ENCODE results near the gene EPHA2.

The EPHA2 gene

DNA sequence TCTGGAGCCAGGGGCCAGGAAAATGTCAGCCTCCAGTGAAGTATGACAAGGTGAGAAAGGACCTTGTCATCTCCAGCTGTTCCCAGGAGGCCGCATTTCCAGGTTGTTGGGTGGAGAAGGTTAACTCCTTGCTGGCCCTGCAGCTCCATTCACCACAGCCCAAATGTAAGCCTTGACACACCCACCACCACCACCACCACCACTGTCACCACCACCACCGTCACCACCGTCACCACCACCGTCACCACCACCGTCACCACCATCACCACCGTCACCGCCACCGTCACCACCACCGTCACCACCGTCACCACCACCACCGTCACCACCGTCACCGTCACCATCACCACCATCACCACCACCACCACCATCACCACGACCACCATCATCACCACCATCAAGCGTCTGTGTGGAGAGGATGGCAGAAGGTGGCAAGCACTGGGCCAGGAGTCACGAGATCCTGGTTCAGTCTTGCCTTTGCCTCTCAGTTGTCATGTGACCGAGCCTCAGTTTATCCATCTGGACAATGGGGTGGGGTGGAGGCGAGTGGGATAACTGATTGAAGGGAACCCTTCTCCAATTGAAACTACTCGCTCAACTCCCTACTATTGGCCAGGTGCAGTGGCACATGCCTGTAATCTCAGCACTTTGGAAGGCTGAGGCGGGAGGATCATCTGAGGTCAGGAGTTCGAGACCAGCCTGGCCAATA lies 61.3 kb downstream of the EPHA2 start:
- Histone ChIP-seq H3K36me3 (ENCODE audit: insufficient read depth, low read length) (no peaks in the 10 kb centered on the region), H3K4me1 (ENCODE audit: insufficient read depth, low read length) (no peaks in the 10 kb centered on the region), H3K9ac (ENCODE audit: low read depth, low read length) (no peak overlapping the region), H3K27ac (ENCODE audit: low read depth, low read length) (no peak overlapping the region), H3K4me3 (ENCODE audit: low read length) (no peak overlapping the region), H3K9me3 (ENCODE audit: insufficient read depth, low read depth, low read length) (no peaks in the 10 kb centered on the region), H3K27me3 (ENCODE audit: insufficient read depth, low read length) (no peaks in the 10 kb centered on the region)
- WGBS, result 94% methylated on average over 20 of the region's 21 CpGs

DNA sequence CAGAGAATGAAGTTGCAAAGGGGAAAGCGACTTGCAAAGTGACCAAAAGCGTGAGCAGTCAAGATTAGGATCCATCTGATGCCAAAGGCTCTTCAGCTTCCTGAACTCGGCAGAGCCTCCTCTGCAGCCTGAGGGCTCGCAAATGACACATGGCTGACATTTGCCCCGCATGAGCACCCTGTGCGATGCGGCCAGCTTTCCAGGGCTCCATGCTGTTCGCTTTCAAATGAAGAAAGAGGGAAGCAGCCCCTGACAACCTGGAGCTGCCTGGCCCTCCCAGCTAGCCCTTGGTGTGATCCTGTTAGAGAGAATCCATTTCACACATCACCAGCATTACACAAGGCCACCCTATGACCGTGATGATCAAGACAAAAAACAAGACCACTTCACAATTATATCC lies 62.3 kb downstream of the EPHA2 start:
- Histone ChIP-seq H3K36me3 (ENCODE audit: insufficient read depth, low read length) (no peaks in the 10 kb centered on the region), H3K4me1 (ENCODE audit: insufficient read depth, low read length) (no peaks in the 10 kb centered on the region), H3K27me3 (ENCODE audit: insufficient read depth, low read length) (no peaks in the 10 kb centered on the region), H3K9me3 (ENCODE audit: insufficient read depth, low read depth, low read length) (no peaks in the 10 kb centered on the region), H3K9ac (ENCODE audit: low read depth, low read length) (no peak overlapping the region), H3K27ac (ENCODE audit: low read depth, low read length) (no peak overlapping the region), H3K4me3 (ENCODE audit: low read length) (no peak overlapping the region)
- 59% methylated on average over 9 of the region's 9 CpGs for WGBS

- Histone ChIP-seq H3K9me3 (ENCODE audit: insufficient read depth, low read depth, low read length) (no peaks in the 10 kb centered on the region), H3K9ac (ENCODE audit: low read depth, low read length) (no peak overlapping the region), H3K4me1 (ENCODE audit: insufficient read depth, low read length) (no peaks in the 10 kb centered on the region), H3K4me3 (ENCODE audit: low read length) (no peak overlapping the region), H3K36me3 (ENCODE audit: insufficient read depth, low read length) (no peaks in the 10 kb centered on the region), H3K27ac (ENCODE audit: low read depth, low read length) (no peak overlapping the region), H3K27me3 (ENCODE audit: insufficient read depth, low read length) (no peaks in the 10 kb centered on the region)
- 90% methylated on average over 9 of the region's 9 CpGs for WGBS
Measured at GRCh38 chr1:16092923-16093511, 62.9 kb downstream of the EPHA2 start.

DNA sequence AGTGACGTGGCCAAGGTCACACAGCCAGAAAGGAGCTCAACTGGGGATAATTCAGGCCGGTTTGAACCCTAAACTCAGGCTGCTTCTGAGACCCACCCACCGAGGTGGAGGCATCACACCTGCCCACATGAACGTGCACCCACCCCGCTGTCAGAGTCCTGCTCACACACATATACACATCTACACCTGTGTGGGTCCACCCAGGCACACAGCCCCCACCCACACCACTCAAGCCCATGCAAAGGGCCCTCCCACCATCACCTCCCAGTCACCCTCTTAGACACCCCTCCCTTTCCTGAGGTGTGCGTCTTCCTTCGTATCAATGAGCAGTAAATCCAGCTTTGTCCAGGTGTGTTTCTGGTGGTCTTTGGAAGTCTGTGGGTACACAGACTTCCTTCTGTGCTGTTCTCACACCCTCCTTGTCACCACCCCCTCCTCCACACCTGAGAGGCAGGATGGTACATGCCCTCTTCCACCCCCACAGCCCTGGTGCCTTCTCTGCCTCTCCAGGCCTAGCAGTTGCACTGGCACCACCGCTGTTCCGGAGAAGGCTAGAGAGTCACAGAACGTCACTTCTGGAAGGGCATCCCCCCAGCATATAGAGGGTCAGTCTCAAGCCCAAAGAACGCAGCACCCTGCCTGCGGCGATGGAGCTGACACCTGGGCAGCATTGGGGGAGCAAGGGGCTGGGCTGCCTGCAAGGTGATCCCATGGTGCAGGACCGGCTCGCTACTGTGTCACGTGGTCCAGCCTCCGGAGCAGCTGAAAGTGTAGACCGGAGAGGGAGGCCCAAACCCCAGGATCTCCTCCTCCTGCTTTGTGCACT lies 63.6 kb downstream of the EPHA2 start:
- no peaks in the 10 kb centered on the region for H3K4me1 ChIP-seq (ENCODE audit: insufficient read depth, low read length)
- no peaks in the 10 kb centered on the region for H3K36me3 ChIP-seq (ENCODE audit: insufficient read depth, low read length)
- WGBS, result 93% methylated on average over 18 of the region's 18 CpGs
- no peak overlapping the region for H3K9ac ChIP-seq (ENCODE audit: low read depth, low read length)
- H3K9me3 ChIP-seq (ENCODE audit: insufficient read depth, low read depth, low read length), result no peaks in the 10 kb centered on the region
- no peak overlapping the region for H3K27ac ChIP-seq (ENCODE audit: low read depth, low read length)
- H3K4me3 ChIP-seq (ENCODE audit: low read length), result no peak overlapping the region
- H3K27me3 ChIP-seq (ENCODE audit: insufficient read depth, low read length), result no peaks in the 10 kb centered on the region

GRCh38 chr1:16091296-16091695 lies 64.6 kb downstream of the EPHA2 start:
- Histone ChIP-seq H3K4me1 (ENCODE audit: insufficient read depth, low read length) (no peaks in the 10 kb centered on the region), H3K9ac (ENCODE audit: low read depth, low read length) (no peak overlapping the region), H3K27me3 (ENCODE audit: insufficient read depth, low read length) (no peaks in the 10 kb centered on the region), H3K27ac (ENCODE audit: low read depth, low read length) (no peak overlapping the region), H3K36me3 (ENCODE audit: insufficient read depth, low read length) (no peaks in the 10 kb centered on the region), H3K4me3 (ENCODE audit: low read length) (no peak overlapping the region), H3K9me3 (ENCODE audit: insufficient read depth, low read depth, low read length) (no peaks in the 10 kb centered on the region)
- WGBS, result 88% methylated on average over 8 of the region's 8 CpGs

- H3K9me3 ChIP-seq (ENCODE audit: insufficient read depth, low read depth, low read length), result no peaks in the 10 kb centered on the region
- no peaks in the 10 kb centered on the region for H3K27me3 ChIP-seq (ENCODE audit: insufficient read depth, low read length)
- 92% methylated on average over 5 of the region's 5 CpGs for WGBS
- H3K27ac ChIP-seq (ENCODE audit: low read depth, low read length), result no peak overlapping the region
- H3K4me3 ChIP-seq (ENCODE audit: low read length), result no peak overlapping the region
- H3K9ac ChIP-seq (ENCODE audit: low read depth, low read length), result no peak overlapping the region
- H3K4me1 ChIP-seq (ENCODE audit: insufficient read depth, low read length), result no peaks in the 10 kb centered on the region
- H3K36me3 ChIP-seq (ENCODE audit: insufficient read depth, low read length), result no peaks in the 10 kb centered on the region
Measured at GRCh38 chr1:16090076-16090826, 65.6 kb downstream of the EPHA2 start.

GRCh38 chr1:16088996-16089395 lies 66.9 kb downstream of the EPHA2 start:
- Histone ChIP-seq H3K4me3 (ENCODE audit: low read length) (no peak overlapping the region), H3K27ac (ENCODE audit: low read depth, low read length) (no peak overlapping the region), H3K9ac (ENCODE audit: low read depth, low read length) (no peak overlapping the region), H3K9me3 (ENCODE audit: insufficient read depth, low read depth, low read length) (no peaks in the 10 kb centered on the region), H3K36me3 (ENCODE audit: insufficient read depth, low read length) (no peaks in the 10 kb centered on the region), H3K4me1 (ENCODE audit: insufficient read depth, low read length) (no peaks in the 10 kb centered on the region), H3K27me3 (ENCODE audit: insufficient read depth, low read length) (no peaks in the 10 kb centered on the region)
- 86% methylated on average over 9 of the region's 9 CpGs for WGBS

DNA sequence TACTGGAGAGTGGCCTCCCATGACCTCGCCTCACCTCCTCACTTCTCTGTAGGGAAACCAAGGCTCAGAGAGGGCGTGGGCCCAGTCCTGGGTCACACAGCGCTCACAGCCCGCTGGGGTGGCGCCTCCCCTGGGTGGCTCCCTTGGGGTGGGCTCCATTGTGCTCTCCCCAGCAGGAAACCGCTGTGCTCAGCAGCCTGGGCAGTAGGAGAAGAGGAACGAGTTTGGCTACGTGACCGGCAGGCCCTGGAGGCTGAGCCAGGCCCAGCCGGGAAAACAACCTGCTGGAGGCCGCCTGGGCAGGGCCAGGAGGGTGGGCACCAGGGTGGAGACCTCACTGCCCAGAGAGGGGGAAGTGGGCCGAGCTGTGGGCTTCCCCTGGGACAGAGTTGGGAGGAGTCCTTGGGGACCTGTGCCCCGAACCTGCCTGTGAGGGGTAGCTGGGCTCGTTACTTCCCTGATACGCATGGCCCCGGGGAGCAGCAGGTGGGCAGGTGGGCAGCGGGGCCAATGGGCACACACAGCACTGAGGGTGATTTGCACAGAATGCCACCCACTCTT lies 67.4 kb downstream of the EPHA2 start:
- WGBS, result 89% methylated on average over 17 of the region's 17 CpGs
- H3K27ac ChIP-seq (ENCODE audit: low read depth, low read length), result no peak overlapping the region
- H3K4me1 ChIP-seq (ENCODE audit: insufficient read depth, low read length), result no peaks in the 10 kb centered on the region
- no peaks in the 10 kb centered on the region for H3K27me3 ChIP-seq (ENCODE audit: insufficient read depth, low read length)
- H3K36me3 ChIP-seq (ENCODE audit: insufficient read depth, low read length), result no peaks in the 10 kb centered on the region
- H3K9ac ChIP-seq (ENCODE audit: low read depth, low read length), result no peak overlapping the region
- H3K9me3 ChIP-seq (ENCODE audit: insufficient read depth, low read depth, low read length), result no peaks in the 10 kb centered on the region
- H3K4me3 ChIP-seq (ENCODE audit: low read length), result no peak overlapping the region

- Histone ChIP-seq H3K9me3 (ENCODE audit: insufficient read depth, low read depth, low read length) (no peaks in the 10 kb centered on the region), H3K36me3 (ENCODE audit: insufficient read depth, low read length) (no peaks in the 10 kb centered on the region), H3K9ac (ENCODE audit: low read depth, low read length) (no peak overlapping the region), H3K4me1 (ENCODE audit: insufficient read depth, low read length) (no peaks in the 10 kb centered on the region), H3K27ac (ENCODE audit: low read depth, low read length) (no peak overlapping the region), H3K4me3 (ENCODE audit: low read length) (no peak overlapping the region), H3K27me3 (ENCODE audit: insufficient read depth, low read length) (no peaks in the 10 kb centered on the region)
- WGBS, result 75% methylated on average over 7 of the region's 7 CpGs
Measured at GRCh38 chr1:16087733-16088132, 68.1 kb downstream of the EPHA2 start.

GRCh38 chr1:16085522-16085921 lies 70.3 kb downstream of the EPHA2 start:
- 83% methylated on average over 6 of the region's 6 CpGs for WGBS
- no peaks in the 10 kb centered on the region for H3K9me3 ChIP-seq (ENCODE audit: insufficient read depth, low read depth, low read length)
- H3K4me3 ChIP-seq (ENCODE audit: low read length), result no peak overlapping the region
- no peak overlapping the region for H3K9ac ChIP-seq (ENCODE audit: low read depth, low read length)
- H3K27ac ChIP-seq (ENCODE audit: low read depth, low read length), result no peak overlapping the region
- H3K36me3 ChIP-seq (ENCODE audit: insufficient read depth, low read length), result no peaks in the 10 kb centered on the region
- H3K27me3 ChIP-seq (ENCODE audit: insufficient read depth, low read length), result no peaks in the 10 kb centered on the region
- no peaks in the 10 kb centered on the region for H3K4me1 ChIP-seq (ENCODE audit: insufficient read depth, low read length)

Data from HUES64 (cell line).